Nephron progenitor cell (in vitro differentiated cells): ENCODE data around the gene LAMC2.
A peak's percentile ranks its signal among the peaks of the same experiment; 100 is the strongest.

Source experiments
- DNase-seq: peaks from one replicate; pipeline ENCODE4 v3.0.0; 2021
- H3K27ac Mint-ChIP-seq: 2 replicates; pipeline ENCODE4 v1.8.0; 2021; ENCODE audit warnings: mild to moderate bottlenecking, moderate library complexity, mixed read lengths
- H3K27me3 Mint-ChIP-seq: 2 replicates; pipeline ENCODE4 v1.8.0; 2021; ENCODE audit warnings: mild to moderate bottlenecking, low read depth, mixed read lengths; ENCODE audit not compliant: poor library complexity
- H3K36me3 Mint-ChIP-seq: 2 replicates; pipeline ENCODE4 v1.8.0; 2021; ENCODE audit warnings: low read depth, mixed read lengths
- H3K4me1 Mint-ChIP-seq: 2 replicates; pipeline ENCODE4 v1.8.0; 2021; ENCODE audit warnings: mixed read lengths
- H3K4me3 Mint-ChIP-seq: 2 replicates; pipeline ENCODE4 v1.8.0; 2021; ENCODE audit warnings: mild to moderate bottlenecking, moderate library complexity, mixed read lengths
- H3K9me3 Mint-ChIP-seq: 2 replicates; pipeline ENCODE4 v1.8.0; 2021; ENCODE audit warnings: mild to moderate bottlenecking, moderate library complexity, mixed read lengths
- TF ChIP-seq, protein P1 (sequence below): fragments of 200-600 bp; sonication (generic); IDR thresholded peaks from 2 replicates; pipeline ENCODE4 v1.5.0; 2021; ENCODE audit warnings: antibody characterized with exemption

Gene LAMC2

DNA sequence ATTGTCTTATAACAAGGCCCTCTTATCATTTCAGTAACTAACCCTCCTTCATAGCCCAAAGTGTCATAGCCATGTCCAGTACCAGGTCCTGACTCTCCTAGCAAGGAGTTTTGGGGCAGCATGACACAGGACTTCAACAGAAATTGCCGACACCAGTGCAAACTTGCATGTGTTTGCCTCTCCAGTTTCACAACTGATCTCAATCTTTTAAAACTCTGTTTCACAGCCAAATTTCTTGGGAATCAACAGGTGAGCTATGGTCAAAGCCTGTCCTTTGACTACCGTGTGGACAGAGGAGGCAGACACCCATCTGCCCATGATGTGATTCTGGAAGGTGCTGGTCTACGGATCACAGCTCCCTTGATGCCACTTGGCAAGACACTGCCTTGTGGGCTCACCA lies 36.8 kb downstream of the LAMC2 start:
- H3K27ac Mint-ChIP-seq, result no peak overlapping the region
- H3K9me3 Mint-ChIP-seq, result no peaks in the 10 kb centered on the region
- H3K36me3 Mint-ChIP-seq, result no peaks in the 10 kb centered on the region
- no peak overlapping the region for H3K4me3 Mint-ChIP-seq
- no peak for DNase-seq
- peaks cover 27% of the 10 kb centered on the region for H3K4me1 Mint-ChIP-seq
- TF ChIP-seq, protein P1, sequence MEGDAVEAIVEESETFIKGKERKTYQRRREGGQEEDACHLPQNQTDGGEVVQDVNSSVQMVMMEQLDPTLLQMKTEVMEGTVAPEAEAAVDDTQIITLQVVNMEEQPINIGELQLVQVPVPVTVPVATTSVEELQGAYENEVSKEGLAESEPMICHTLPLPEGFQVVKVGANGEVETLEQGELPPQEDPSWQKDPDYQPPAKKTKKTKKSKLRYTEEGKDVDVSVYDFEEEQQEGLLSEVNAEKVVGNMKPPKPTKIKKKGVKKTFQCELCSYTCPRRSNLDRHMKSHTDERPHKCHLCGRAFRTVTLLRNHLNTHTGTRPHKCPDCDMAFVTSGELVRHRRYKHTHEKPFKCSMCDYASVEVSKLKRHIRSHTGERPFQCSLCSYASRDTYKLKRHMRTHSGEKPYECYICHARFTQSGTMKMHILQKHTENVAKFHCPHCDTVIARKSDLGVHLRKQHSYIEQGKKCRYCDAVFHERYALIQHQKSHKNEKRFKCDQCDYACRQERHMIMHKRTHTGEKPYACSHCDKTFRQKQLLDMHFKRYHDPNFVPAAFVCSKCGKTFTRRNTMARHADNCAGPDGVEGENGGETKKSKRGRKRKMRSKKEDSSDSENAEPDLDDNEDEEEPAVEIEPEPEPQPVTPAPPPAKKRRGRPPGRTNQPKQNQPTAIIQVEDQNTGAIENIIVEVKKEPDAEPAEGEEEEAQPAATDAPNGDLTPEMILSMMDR, result no peak
- peaks cover 3% of the 10 kb centered on the region for H3K27me3 Mint-ChIP-seq

DNA sequence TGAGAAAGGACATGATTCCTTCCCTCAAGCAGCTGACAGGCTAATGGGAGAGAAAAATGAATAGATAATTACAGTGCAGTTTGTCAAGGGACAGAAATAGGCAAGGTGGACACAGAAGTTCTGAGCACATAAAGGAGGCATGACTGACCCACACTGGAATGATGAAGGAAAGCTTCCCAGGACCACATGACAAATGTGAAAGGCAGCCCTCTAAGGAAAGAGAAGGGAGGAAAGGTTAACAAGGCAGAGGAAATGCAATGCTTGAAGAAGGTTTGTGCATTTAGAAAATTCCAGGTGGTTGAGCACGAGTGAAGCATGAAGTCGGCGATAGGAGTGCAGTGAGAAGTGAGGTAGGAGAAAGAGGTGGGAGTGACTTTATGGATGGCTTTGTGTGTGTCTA lies 37.4 kb downstream of the LAMC2 start:
- DNase-seq, result no peak
- H3K27me3 Mint-ChIP-seq, result peaks cover 3% of the 10 kb centered on the region
- TF ChIP-seq, protein P1, result no peak
- no peaks in the 10 kb centered on the region for H3K9me3 Mint-ChIP-seq
- H3K4me1 Mint-ChIP-seq, result peaks cover 21% of the 10 kb centered on the region
- H3K4me3 Mint-ChIP-seq, result no peak overlapping the region
- H3K27ac Mint-ChIP-seq, result no peak overlapping the region
- H3K36me3 Mint-ChIP-seq, result no peaks in the 10 kb centered on the region

DNA sequence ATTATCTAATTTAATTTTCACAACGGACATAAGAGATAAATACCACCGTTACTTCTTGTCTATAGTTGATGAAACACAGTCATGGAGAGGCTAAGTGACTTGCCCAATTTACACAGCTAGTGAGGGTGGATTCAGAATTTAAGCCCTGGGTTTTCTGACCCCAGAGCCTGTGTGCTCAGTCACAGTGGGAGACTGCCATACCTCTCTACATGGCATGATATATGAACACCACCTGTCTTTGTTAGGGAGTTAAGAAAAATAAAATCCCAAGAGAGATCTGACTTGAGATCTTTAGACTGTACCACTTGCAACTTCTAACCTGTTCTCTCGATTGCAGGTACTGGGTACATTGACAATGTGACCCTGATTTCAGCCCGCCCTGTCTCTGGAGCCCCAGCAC lies 40.3 kb downstream of the LAMC2 start:
- no peak for DNase-seq
- Mint-ChIP-seq H3K27me3 (no peaks in the 10 kb centered on the region), H3K9me3 (no peaks in the 10 kb centered on the region), H3K4me3 (no peak overlapping the region), H3K27ac (peak overlapping the region; percentile 65), H3K4me1 (peaks cover 11% of the 10 kb centered on the region), H3K36me3 (no peaks in the 10 kb centered on the region)
- TF ChIP-seq, protein P1, result no peak

DNA sequence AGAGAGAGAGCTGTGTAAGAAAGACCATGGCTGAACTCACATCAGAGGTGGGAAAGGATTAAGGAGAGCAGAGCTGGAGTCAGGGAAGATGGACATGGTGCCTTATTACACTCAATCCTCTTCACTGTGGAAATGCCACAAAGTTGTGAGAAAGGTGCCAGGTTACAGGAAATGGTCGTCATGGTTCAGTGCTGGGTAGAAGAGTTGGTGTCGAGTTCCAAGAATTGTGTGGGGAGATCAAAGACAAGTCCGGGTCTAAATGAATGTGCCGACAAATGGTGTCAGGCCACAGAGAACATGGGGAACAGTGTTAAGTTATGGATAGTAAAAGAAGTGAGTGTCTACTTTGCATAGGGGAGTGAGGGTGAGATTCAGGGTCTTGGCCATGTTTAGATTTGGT lies 40.9 kb downstream of the LAMC2 start:
- H3K4me1 Mint-ChIP-seq, result peaks cover 11% of the 10 kb centered on the region
- H3K27ac Mint-ChIP-seq, result peak overlapping the region; percentile 65
- TF ChIP-seq, protein P1, result no peak

DNA sequence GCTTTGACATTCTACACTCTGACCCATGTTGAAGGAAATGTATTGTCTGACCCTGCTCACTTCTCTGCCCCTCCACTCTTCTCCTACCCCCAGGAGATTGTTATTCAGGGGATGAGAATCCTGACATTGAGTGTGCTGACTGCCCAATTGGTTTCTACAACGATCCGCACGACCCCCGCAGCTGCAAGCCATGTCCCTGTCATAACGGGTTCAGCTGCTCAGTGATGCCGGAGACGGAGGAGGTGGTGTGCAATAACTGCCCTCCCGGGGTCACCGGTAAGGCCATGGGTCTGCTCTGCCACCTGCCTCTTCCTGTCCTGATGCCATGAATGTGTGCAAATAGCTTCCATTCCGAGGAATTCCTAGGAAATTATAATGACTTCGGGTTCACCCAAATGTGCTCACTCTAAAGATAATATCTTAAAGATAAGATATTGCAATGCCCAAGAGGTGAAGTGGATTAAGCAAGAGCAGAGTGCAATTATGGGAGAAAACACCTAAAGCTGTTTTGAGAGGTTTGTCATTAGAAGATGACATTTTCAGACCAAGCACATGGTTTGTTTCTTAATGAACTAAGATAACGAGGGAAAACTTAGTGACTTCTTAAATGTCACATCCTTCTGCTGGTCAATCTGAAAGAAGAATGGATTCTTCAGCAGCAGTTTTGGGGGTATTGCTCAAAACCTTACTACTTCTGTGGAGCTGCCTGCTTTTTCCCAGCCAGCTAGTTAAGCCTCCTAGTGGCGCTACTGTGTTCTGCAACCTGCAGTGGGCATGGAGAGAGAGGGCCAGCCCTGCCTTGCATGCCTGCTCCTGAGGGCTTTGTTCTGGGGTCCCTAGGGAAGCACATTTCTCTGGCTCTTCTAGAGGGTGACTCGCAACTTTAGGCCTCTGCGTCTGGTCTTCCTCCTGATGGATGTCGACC lies 41.6 kb downstream of the LAMC2 start:
- DNase-seq, result peak; percentile 69
- TF ChIP-seq, protein P1, result peak; percentile 69
- no peaks in the 10 kb centered on the region for H3K27me3 Mint-ChIP-seq
- H3K27ac Mint-ChIP-seq, result peak overlapping the region; percentile 99
- no peak overlapping the region for H3K4me3 Mint-ChIP-seq
- no peaks in the 10 kb centered on the region for H3K9me3 Mint-ChIP-seq
- no peaks in the 10 kb centered on the region for H3K36me3 Mint-ChIP-seq
- peaks cover 11% of the 10 kb centered on the region for H3K4me1 Mint-ChIP-seq

More for the DNA sequence above, 40.9 kb downstream of the LAMC2 start:
- Mint-ChIP-seq H3K9me3 (no peaks in the 10 kb centered on the region), H3K36me3 (no peaks in the 10 kb centered on the region), H3K27me3 (no peaks in the 10 kb centered on the region), H3K4me3 (peak overlapping the region; percentile 9)
- DNase-seq, result peak; percentile 42
